GM12891 (cell line): ENCODE data around the gene GNB5.

ENCODE experiments used
- DNase-seq: peaks from one replicate; pipeline ENCODE4 v3.0.0; 2011; ENCODE audit warnings: low spot score; ENCODE audit not compliant: insufficient read length
- FAIRE-seq: peaks from 2 replicates; lab custom pipeline; 2011; peaks lifted over from hg19 to GRCh38; lab: Jason Lieb, UNC
- PAX5 ChIP-seq: IDR thresholded peaks from 2 replicates; pipeline ENCODE4 v1.6.1; 2011; ENCODE audit warnings: low read length, moderate library complexity, mild to moderate bottlenecking; ENCODE audit not compliant: insufficient read depth, severe bottlenecking
- POLR2A ChIP-seq: IDR thresholded peaks from 2 replicates; pipeline ENCODE4 v1.6.1; 2011; ENCODE audit warnings: low read depth, low read length, control low read depth
- POLR2AphosphoS5 ChIP-seq: IDR thresholded peaks from 2 replicates; pipeline ENCODE4 v1.6.1; 2011; ENCODE audit warnings: low read depth, low read length, control low read depth
- POU2F2 ChIP-seq: IDR thresholded peaks from 2 replicates; pipeline ENCODE4 v1.6.1; 2011; ENCODE audit warnings: low read depth, mild to moderate bottlenecking, control low read depth, low read length, moderate library complexity
- SPI1 ChIP-seq: IDR thresholded peaks from 2 replicates; pipeline ENCODE4 v1.6.1; 2011; ENCODE audit warnings: low read depth, low read length, control low read depth
- TAF1 ChIP-seq: IDR thresholded peaks from 2 replicates; pipeline ENCODE4 v1.6.1; 2011; ENCODE audit warnings: low read depth, low read length, control low read depth

GNB5 gene

GRCh38 chr15:52227456-52227855, 36.3 kb upstream of the GNB5 start:
- TF ChIP-seq SPI1 (peak; percentile 78), POLR2AphosphoS5 (no peak)
- DNase-seq (peak; percentile 48), FAIRE-seq (peak; percentile 90)

GRCh38 chr15:52225230-52225629, 34.0 kb upstream of the GNB5 start:
- TF ChIP-seq TAF1 (no peak), PAX5 (no peak), POLR2A (no peak), SPI1 (peak; percentile 68)
- no peak for DNase-seq
- FAIRE-seq = no peak

- no peak for FAIRE-seq
- TF ChIP-seq POLR2AphosphoS5 (no peak), TAF1 (no peak), PAX5 (no peak), POU2F2 (no peak), POLR2A (no peak), SPI1 (no peak)
- no peak for DNase-seq
Measured at GRCh38 chr15:52224211-52224610, 33.0 kb upstream of the GNB5 start.

- FAIRE-seq = peak; percentile 90
- DNase-seq = no peak
- TF ChIP-seq TAF1 = no peak
Measured at GRCh38 chr15:52221730-52222129, 30.5 kb upstream of the GNB5 start.

GRCh38 chr15:52220937-52221660, 29.9 kb upstream of the GNB5 start:
- DNase-seq (no peak), FAIRE-seq (no peak)
- TF ChIP-seq PAX5 = no peak
- no peak for TF ChIP-seq TAF1
- no peak for TF ChIP-seq SPI1
- TF ChIP-seq POU2F2 = no peak
- no peak for TF ChIP-seq POLR2AphosphoS5
- no peak for TF ChIP-seq POLR2A

GRCh38 chr15:52220251-52220650, 29.1 kb upstream of the GNB5 start:
- FAIRE-seq = no peak
- DNase-seq = no peak
- TF ChIP-seq PAX5 (no peak), TAF1 (no peak), SPI1 (no peak), POLR2A (no peak), POLR2AphosphoS5 (no peak), POU2F2 (no peak)

- TF ChIP-seq SPI1 (no peak), PAX5 (no peak)
- DNase-seq = no peak
- no peak for FAIRE-seq
Measured at GRCh38 chr15:52218816-52219215, 27.6 kb upstream of the GNB5 start.

- no peak for FAIRE-seq
- TF ChIP-seq POLR2AphosphoS5 (no peak), SPI1 (no peak), POLR2A (no peak), POU2F2 (no peak)
- no peak for DNase-seq
Measured at GRCh38 chr15:52218371-52218770, 27.2 kb upstream of the GNB5 start.

- FAIRE-seq = no peak
- no peak for DNase-seq
Measured at GRCh38 chr15:52217186-52217585, 26.0 kb upstream of the GNB5 start.

GRCh38 chr15:52214553-52214952, 23.4 kb upstream of the GNB5 start:
- DNase-seq (no peak), FAIRE-seq (no peak)
- no peak for TF ChIP-seq POLR2AphosphoS5

More at GRCh38 chr15:52217186-52217585, 26.0 kb upstream of the GNB5 start:
- TF ChIP-seq POLR2A (no peak), POLR2AphosphoS5 (no peak), POU2F2 (no peak), SPI1 (no peak), TAF1 (no peak), PAX5 (no peak)

GRCh38 chr15:52213206-52213605, 22.0 kb upstream of the GNB5 start:
- FAIRE-seq (no peak), DNase-seq (no peak)
- TF ChIP-seq POLR2A = no peak
- no peak for TF ChIP-seq POU2F2
- TF ChIP-seq TAF1 = no peak
- TF ChIP-seq PAX5 = no peak
- TF ChIP-seq POLR2AphosphoS5 = no peak
- no peak for TF ChIP-seq SPI1
